Activated CD8-positive, alpha-beta T cell treated with anti-CD3 and anti-CD28 coated beads, Interleukin-2, amount 10 ng/mL, durations not matched to agents 7 days and 5 days (primary cell): ENCODE measurements around the gene UNC93B1. TPM values are rescaled to one million over a fixed set of nuclear protein-coding genes. Genes with fewer than 3 reads are reported as not detected.

ENCODE experiments used
- ATAC-seq: fragments of 150-1000 bp; cut with Tn5 transposase; one replicate; pipeline ENCODE4 v1.10.0; 2021; ENCODE audit warnings: moderate library complexity
- CTCF ChIA-PET: fragments of 350-600 bp; sonication (Branson Sonifier 250); formaldehyde crosslinking; loops from one replicate; lab custom pipeline; 2021; ENCODE audit warnings: antibody characterized with exemption; lab: Charles Lee
- POLR2A ChIA-PET: fragments of 350-600 bp; sonication (Branson Sonifier 250); formaldehyde crosslinking; loops from one replicate; lab custom pipeline; 2021; ENCODE audit warnings: antibody characterized with exemption; lab: Charles Lee
- DNase-seq: peaks from one replicate; pipeline ENCODE4 v3.0.0-alpha.2; 2020
- H3K27ac Mint-ChIP-seq: one replicate; pipeline ENCODE4 v1.8.0; 2021; ENCODE audit warnings: mild to moderate bottlenecking, mixed read lengths
- H3K27me3 Mint-ChIP-seq: one replicate; pipeline ENCODE4 v1.8.0; 2021; ENCODE audit warnings: low read depth, mixed read lengths
- H3K36me3 Mint-ChIP-seq: one replicate; pipeline ENCODE4 v1.8.0; 2021; ENCODE audit warnings: low read depth, mixed read lengths
- H3K4me1 Mint-ChIP-seq: one replicate; pipeline ENCODE4 v1.8.0; 2021; ENCODE audit warnings: low read depth, mixed read lengths
- H3K4me3 Mint-ChIP-seq: one replicate; pipeline ENCODE4 v1.8.0; 2021; ENCODE audit warnings: mild to moderate bottlenecking, mixed read lengths
- H3K9me3 Mint-ChIP-seq: one replicate; pipeline ENCODE4 v1.8.0; 2022; ENCODE audit warnings: mixed read lengths; ENCODE audit not compliant: insufficient read depth
- total RNA-seq, 2 experiments: library from RNA; stranded (reverse); gene quantifications; one replicate each; pipeline ENCODE4 v1.2.3, GENCODE V29; 2021

Gene UNC93B1
- total RNA-seq, 2 experiments from 2014 or later: 27.8 to 29.8 TPM

DNA sequence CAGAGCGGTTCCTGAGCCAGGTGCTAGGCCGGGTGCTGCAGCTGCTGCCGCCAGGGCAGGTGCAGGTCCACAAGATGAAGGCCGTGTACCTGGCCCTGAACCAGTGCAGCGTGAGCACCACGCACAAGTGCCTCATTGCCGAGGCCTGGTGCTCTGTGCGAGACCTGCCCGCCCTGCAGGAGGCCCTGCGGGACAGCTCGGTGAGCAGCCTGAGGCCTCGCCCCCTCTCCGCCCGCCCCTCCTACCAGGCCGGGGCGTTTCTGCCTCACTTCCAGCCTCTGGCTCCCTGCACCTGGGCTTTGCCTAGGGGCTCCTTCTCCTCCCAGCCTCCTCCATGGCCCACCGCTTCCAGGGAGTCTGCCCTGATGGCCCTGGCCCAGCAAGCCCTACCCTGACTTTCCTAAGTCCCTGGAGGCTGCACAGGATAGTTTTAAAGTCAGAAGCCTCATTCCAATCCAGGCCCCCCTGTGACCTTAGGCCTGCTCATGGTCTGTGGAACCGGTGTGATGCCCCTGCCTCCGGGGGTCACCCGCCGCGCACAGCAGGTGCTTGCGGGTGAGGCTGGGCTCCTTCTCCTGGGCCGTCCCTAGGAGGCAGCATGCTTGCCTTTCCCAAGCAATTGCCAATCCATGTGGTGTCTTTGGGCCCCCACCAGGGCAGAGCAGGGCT is 40.4 kb upstream of the UNC93B1 start:
- no peak for ATAC-seq
- Mint-ChIP-seq H3K9me3 (no peaks in the 10 kb centered on the region), H3K27ac (no peak overlapping the region), H3K27me3 (no peaks in the 10 kb centered on the region), H3K4me3 (no peak overlapping the region), H3K4me1 (peaks cover 12% of the 10 kb centered on the region), H3K36me3 (peaks cover 36% of the 10 kb centered on the region)
- POLR2A ChIA-PET: no interaction called here
- DNase-seq: no peak
- CTCF ChIA-PET: no interaction called here

DNA sequence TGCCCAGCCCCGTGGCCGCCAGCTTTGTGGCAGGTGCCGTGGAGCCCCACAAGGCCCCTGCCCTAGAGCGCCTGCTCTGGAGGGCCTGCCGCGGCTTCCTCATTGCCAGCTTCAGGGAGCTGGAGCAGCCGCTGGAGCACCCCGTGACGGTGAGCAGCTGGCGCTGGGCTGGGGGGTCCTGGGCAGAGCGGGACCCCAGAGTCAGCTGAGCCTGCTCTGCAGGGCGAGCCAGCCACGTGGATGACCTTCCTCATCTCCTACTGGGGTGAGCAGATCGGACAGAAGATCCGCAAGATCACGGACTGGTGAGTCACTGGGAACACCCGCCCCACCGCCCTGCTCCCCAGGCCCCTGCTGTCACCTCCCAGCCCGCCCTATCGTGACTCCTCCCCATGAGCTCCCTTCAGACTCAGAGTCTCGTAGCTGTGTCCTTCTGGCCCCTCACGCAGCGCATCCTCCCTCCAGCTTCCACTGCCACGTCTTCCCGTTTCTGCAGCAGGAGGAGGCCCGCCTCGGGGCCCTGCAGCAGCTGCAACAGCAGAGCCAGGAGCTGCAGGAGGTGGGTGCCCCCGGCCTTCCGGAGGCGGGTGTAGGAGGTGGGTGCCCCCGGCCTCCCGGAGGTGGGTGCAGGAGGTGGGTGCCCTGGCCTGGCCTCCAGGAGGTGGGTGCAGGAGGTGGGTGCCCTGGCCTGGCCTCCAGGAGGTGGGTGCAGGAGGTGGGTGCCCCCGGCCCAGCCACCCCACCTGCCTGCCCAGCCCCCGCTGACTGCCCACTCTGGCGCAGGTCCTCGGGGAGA is 39.6 kb upstream of the UNC93B1 start:
- POLR2A ChIA-PET: no interaction called here
- DNase-seq (no peak), ATAC-seq (no peak)
- peaks cover 32% of the 10 kb centered on the region for H3K36me3 Mint-ChIP-seq
- no peaks in the 10 kb centered on the region for H3K9me3 Mint-ChIP-seq
- H3K27me3 Mint-ChIP-seq: no peaks in the 10 kb centered on the region
- H3K4me3 Mint-ChIP-seq: no peak overlapping the region
- CTCF ChIA-PET: no interaction called here
- peaks cover 12% of the 10 kb centered on the region for H3K4me1 Mint-ChIP-seq
- H3K27ac Mint-ChIP-seq: no peak overlapping the region

DNA sequence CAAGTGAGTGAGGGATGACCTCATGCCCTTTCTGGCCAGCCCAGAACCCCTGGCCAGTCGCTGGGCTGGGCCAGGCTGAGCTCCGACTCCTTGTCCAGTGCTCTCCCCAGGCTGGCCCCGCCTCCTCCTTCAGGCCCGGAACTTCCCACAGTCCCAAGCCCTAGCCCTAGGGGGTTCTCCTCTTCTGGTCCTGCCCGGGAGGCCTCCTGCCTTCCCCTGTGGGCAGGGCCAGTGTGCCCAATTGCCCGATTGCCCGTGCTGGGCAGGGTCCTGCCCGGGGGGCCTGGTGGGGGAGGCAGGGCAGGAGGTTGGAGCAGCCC is 39.1 kb upstream of the UNC93B1 start:
- H3K27ac Mint-ChIP-seq: no peak overlapping the region
- CTCF ChIA-PET: no interaction called here
- H3K36me3 Mint-ChIP-seq: peaks cover 32% of the 10 kb centered on the region
- H3K4me1 Mint-ChIP-seq: peaks cover 14% of the 10 kb centered on the region
- DNase-seq: no peak
- no peak for ATAC-seq
- H3K4me3 Mint-ChIP-seq: no peak overlapping the region
- no peaks in the 10 kb centered on the region for H3K9me3 Mint-ChIP-seq
- POLR2A ChIA-PET: interaction anchor here (3.1 kb wide), 1 partner anchor 10 kb away, joined by 17 read pairs; no protein-coding TSS in a partner anchor
- H3K27me3 Mint-ChIP-seq: no peaks in the 10 kb centered on the region

DNA sequence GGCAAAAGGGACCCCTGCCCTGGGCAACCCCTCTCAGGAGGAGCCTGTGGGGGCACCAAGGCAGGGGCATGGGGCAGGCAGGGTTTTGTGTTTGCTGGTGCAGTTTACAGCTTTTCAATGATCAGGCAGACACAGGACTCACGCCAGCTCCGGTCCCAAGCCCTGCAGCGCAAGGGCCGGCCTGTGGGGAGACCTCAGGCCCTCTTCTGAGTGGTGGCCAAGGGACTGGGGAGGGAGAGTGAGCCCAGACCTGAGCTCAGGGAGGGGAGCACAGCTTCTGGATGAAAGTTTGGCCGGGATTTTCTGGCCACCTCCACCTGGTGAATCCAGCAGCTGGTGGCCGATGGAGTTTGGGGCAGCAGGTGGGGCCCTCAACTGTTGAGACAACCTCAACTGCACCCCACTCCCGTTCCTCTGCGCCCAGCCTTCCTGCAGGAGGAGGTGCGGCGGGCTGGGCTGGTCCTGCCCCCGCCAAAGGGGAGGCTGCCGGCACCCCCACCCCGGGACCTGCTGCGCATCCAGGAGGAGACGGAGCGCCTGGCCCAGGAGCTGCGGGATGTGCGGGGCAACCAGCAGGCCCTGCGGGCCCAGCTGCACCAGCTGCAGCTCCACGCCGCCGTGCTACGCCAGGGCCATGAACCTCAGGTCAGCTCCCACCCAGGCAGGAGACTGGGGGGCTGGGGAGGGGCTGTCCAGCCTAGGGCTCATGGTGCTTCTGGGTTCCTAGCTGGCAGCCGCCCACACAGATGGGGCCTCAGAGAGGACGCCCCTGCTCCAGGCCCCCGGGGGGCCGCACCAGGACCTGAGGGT is 38.5 kb upstream of the UNC93B1 start:
- Mint-ChIP-seq H3K27ac (peak overlapping the region; percentile 39), H3K9me3 (no peaks in the 10 kb centered on the region), H3K4me1 (peaks cover 19% of the 10 kb centered on the region), H3K4me3 (no peak overlapping the region), H3K36me3 (peaks cover 32% of the 10 kb centered on the region), H3K27me3 (no peaks in the 10 kb centered on the region)
- DNase-seq (no peak), ATAC-seq (no peak)
- ChIA-PET POLR2A (interaction anchor here (3.1 to 3.6 kb wide), 2 partner anchors 10 to 11 kb away, joined by 15 to 17 read pairs; partner anchors contain the start of gene NDUFS8), CTCF (interaction anchor here (0.6 kb wide), 1 partner anchor 95 kb away, joined by 3 read pairs; no protein-coding TSS in a partner anchor)

DNA sequence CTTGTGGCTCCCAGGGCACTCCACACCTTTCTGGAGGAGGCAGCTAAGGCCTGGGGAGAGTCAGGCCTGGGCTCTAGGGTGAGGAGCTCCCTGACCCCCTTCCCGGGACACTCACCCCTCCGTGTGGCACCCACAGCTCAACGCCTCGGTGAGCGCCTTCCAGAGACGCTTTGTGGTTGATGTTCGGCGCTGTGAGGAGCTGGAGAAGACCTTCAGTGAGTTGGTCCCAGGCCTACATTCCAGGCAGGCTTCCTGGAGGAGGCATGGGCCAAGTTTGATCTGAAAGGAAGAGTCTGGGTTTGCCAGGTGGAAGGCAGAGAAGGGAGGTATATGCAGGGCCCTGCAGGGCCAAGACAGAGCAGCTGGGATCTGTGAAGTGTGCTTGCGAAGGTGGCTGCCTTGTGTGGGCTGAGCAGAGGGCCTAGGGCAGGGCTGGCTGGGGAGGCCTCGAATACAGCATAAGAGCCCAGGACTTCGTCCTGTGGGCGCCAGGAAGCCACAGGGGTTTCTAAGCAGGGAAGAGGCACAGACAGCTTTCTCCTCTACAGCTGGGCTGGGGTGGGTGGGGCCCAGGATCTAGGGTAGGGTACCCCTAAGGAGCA is 37.8 kb upstream of the UNC93B1 start:
- no peaks in the 10 kb centered on the region for H3K27me3 Mint-ChIP-seq
- H3K4me3 Mint-ChIP-seq: peak overlapping the region; percentile 91
- peak overlapping the region; percentile 82 for H3K27ac Mint-ChIP-seq
- ATAC-seq (no peak), DNase-seq (no peak)
- H3K9me3 Mint-ChIP-seq: no peaks in the 10 kb centered on the region
- ChIA-PET CTCF (interaction anchor here (0.6 kb wide), 1 partner anchor 96 kb away, joined by 3 read pairs; no protein-coding TSS in a partner anchor), POLR2A (interaction anchor here (0.6 to 3.6 kb wide), 4 partner anchors 10 to 170 kb away, joined by 3 to 17 read pairs (median 9); partner anchors contain the start of gene NDUFS8)
- H3K4me1 Mint-ChIP-seq: peaks cover 25% of the 10 kb centered on the region
- peaks cover 33% of the 10 kb centered on the region for H3K36me3 Mint-ChIP-seq

DNA sequence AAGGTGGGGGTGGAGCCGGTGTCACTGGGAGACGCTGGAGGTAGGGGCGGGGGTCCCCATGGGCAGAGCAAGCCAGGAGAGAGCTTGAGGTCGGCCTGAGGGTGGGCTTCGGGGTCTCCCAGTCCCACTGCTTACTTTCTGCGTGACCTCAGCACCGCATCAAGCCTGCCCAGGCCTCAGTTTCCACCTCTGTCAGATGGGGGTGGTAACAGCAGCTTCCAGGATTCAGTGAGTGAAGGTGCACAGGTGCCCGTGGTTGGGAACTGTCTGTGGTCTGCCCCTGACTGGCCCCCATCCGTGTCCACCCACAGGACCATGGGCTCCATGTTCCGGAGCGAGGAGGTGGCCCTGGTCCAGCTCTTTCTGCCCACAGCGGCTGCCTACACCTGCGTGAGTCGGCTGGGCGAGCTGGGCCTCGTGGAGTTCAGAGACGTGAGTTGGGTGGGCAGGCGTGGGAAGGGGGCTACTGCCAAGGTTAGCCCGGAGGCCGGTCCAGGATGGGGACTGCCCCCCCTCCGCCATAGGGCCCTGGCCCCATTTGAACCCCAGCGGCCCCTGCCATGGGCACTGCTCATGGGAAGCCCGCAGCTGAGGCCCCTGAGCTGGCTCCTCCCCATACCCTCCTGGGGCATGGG is 37.2 kb upstream of the UNC93B1 start:
- Mint-ChIP-seq H3K4me1 (peaks cover 30% of the 10 kb centered on the region), H3K4me3 (peak overlapping the region; percentile 91), H3K9me3 (no peaks in the 10 kb centered on the region), H3K27me3 (no peaks in the 10 kb centered on the region), H3K27ac (peak overlapping the region; percentile 93), H3K36me3 (peaks cover 33% of the 10 kb centered on the region)
- no peak for DNase-seq
- ChIA-PET POLR2A (interaction anchor here (0.6 to 3.6 kb wide), 5 partner anchors 10 to 171 kb away, joined by 3 to 17 read pairs (median 3); partner anchors contain the start of gene NDUFS8), CTCF (no interaction called here)
- ATAC-seq: no peak

DNA sequence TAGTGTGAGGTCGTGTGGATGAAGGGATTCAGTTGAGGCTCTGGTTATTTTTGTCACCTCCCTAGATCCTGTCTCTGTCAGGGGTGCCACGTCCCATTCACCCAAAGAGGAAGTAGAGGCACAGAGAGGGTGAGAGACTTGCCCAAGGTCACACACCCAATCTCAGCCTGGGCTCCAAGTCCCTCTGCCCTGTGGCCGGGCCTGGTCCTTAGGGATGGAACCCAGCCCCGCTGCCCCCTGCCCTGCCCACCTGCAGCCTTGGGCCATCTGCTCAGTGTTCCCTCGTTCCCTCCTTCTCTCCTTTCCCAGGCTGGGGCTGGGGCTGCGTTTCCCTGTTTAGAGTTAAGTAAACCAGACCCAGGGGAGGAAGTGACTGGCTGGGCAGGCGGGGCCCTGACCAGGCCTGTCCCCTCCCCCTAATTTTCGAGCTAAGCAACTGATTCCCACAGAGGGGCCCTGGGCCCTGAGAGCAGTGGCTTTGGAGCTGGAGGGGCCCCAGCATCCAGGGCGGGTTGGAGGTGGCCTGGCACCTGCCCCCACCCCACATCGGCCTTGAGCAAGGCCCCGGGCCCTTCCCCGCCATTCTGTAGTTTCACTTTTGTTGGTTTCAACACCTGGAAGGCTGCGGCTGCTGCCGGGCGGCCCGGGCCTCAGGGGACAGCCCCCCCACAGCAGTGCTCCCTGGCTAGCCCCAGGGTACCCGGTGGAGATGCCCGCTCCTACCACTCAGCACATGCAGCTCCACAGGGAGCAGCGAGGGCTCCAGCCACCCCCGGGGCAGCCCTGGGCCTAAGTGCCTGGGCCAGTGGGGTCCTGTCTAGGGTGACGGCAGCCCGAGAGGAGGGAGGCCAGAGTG is 36.4 kb upstream of the UNC93B1 start:
- Mint-ChIP-seq H3K4me3 (peak overlapping the region; percentile 91), H3K27me3 (no peaks in the 10 kb centered on the region), H3K36me3 (peaks cover 27% of the 10 kb centered on the region), H3K4me1 (peaks cover 34% of the 10 kb centered on the region), H3K27ac (peak overlapping the region; percentile 93), H3K9me3 (no peaks in the 10 kb centered on the region)
- CTCF ChIA-PET: interaction anchor here (0.8 kb wide), 1 partner anchor 15 kb away, joined by 4 read pairs; no protein-coding TSS in a partner anchor
- ATAC-seq: peak; percentile 50
- peak; percentile 63 for DNase-seq
- POLR2A ChIA-PET: interaction anchor here (0.6 to 3.6 kb wide), 4 partner anchors 9 to 78 kb away, joined by 3 to 17 read pairs (median 9); partner anchors contain the start of gene NDUFS8

DNA sequence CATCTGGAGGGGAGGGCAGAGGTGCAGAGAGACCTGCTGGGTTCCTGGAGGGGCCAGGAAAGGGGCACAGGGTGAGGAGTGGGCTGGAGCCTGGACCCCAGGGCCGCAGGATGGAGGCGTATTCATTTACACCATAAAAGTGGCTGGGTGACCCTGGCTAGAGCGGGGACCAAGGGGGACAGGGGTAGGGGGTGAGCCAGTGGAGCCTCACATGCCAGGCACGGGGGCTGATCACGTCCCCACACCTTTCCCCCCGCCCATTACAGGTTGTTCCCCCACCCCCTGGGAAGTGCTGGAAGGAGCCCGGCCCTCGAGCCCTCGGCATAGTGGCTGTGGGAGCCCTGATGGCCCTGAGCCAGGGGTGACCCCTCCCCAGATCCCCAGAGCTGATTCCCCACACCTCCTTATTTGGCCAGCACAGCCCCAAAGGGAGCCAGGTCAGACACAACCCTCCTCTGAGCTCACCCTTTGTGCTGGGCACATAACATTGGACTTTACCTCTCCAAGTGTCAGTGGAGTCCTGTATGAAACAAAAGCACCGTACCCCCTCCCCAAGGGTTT is 35.7 kb upstream of the UNC93B1 start:
- no peaks in the 10 kb centered on the region for H3K27me3 Mint-ChIP-seq
- H3K4me1 Mint-ChIP-seq: peaks cover 36% of the 10 kb centered on the region
- peak; percentile 4 for ATAC-seq
- H3K9me3 Mint-ChIP-seq: no peaks in the 10 kb centered on the region
- CTCF ChIA-PET: interaction anchor here (0.8 to 1.1 kb wide), 2 partner anchors 15 to 169 kb away, joined by 4 read pairs; no protein-coding TSS in a partner anchor
- POLR2A ChIA-PET: interaction anchor here (3.1 to 3.6 kb wide), 2 partner anchors 8 to 13 kb away, joined by 15 to 17 read pairs; partner anchors contain the start of gene NDUFS8
- H3K36me3 Mint-ChIP-seq: peaks cover 22% of the 10 kb centered on the region
- H3K27ac Mint-ChIP-seq: peak overlapping the region; percentile 93
- no peak for DNase-seq
- H3K4me3 Mint-ChIP-seq: peak overlapping the region; percentile 91

DNA sequence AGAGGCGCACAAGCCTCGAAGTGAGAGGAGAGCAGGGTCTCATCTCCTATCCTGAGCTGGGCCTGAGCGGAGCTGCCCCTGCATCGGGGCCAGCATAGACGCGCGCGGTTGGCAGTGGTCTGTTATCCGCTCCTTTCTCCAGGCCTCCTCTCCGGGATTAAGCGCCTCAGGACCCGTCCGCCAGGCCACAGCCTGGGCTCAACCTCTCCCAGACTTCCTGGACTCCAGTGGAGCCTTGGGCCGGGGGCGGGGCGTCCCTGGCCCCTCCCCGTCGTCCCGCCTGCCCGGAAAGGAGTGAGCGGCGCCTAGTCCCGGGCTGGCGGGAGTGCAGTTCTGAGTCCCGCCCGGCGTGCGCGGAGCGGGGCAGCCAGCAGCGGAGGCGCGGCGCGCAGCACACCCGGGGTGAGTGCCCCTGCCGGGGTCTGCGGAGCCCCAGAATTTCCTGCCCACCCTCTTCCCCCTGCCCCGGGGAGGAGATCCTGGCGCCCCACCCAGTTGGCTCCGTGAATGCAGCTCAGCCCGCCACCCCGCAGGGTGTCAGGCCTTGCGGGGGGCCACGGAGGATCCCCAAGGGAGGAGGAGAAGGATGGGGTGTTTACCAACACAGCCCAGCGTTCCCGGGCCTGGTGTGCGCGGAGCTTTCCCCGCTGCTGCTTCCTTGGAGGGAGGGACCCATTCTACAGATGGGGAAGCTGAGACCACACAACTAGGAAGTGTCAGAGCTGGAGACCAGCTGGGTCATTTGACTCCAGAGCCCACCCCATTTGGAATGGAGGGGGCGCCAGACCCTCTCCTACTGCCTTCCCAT is 35.0 kb upstream of the UNC93B1 start, which contains the start of gene TCIRG1:
TCIRG1 (plus strand) TSS at position 308 of the 808 bp plus-strand sequence. CDS start 2,247 bp downstream, outside the sequence.
- POLR2A ChIA-PET: interaction anchor here (1.1 to 3.6 kb wide), 2 partner anchors 8 to 9 kb away, joined by 3 to 15 read pairs; partner anchors contain the start of gene NDUFS8

More for the DNA sequence above, 35.0 kb upstream of the UNC93B1 start, which contains the start of gene TCIRG1:
- ATAC-seq (peak; percentile 75), DNase-seq (peak; percentile 67)
- Mint-ChIP-seq H3K27ac (peak within 1 kb of the TSS; percentile 93), H3K9me3 (no peaks in the 10 kb centered on the region), H3K27me3 (no peaks in the 10 kb centered on the region), H3K36me3 (peaks cover 23% of the 10 kb centered on the region), H3K4me1 (peaks cover 36% of the 10 kb centered on the region), H3K4me3 (peak within 1 kb of the TSS; percentile 91)
- CTCF ChIA-PET: interaction anchor here (1.1 kb wide), 1 partner anchor 170 kb away, joined by 4 read pairs; no protein-coding TSS in a partner anchor
